ENCODE measurements around the gene GRAMD1B.

GRCh38 chr11:123585706-123586105, 155.6 kb downstream of the GRAMD1B start:
- TF ChIP-seq POLR2A (IDR thresholded peaks at IDR 0.05) (no peak), CTCF (IDR thresholded peaks at IDR 0.05) (no peak)
